ENCODE measurements around the gene LPCAT1. TPM values are rescaled to one million over a fixed set of nuclear protein-coding genes. Genes with fewer than 3 reads are reported as not detected.

The LPCAT1 gene
- total and polyA plus RNA-seq, 10 of the 15 experiments (the other 5 are each of a cell fraction or from before 2014, with no cell fraction given), result 2.3 to 109 (median 72.7) TPM

DNA sequence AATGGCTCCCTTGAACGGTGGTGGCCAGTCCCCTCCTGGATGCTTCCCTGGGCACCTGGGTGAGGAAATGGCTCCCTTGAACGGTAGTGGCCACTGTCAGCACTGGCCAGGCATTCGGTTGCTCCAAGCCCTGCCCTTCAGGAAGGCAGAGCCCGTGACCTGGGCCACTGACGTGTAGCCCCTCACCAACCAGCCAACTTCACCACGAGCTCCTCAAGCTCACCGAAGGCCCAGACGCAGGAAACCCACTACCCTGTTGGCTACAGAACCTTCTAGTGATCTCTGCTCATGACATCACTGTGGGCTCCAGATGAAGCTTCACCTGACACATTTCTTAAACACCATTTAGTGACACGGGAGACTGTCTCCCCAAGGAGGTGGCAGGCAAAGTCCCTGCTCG is 87.7 kb downstream of the LPCAT1 start:
- Histone ChIP-seq H2AFZ (ENCODE audit: control insufficient read depth, low read depth, low read length) (no peak overlapping the region), H3K36me3 (ENCODE audit: control insufficient read depth in 2 of 2, insufficient read depth in 2 of 2, low read length in 1 of 2) (no peaks in the 10 kb centered on the region), H3K79me2 (ENCODE audit: control insufficient read depth, insufficient read depth, low read length) (no peaks in the 10 kb centered on the region), H3K4me1 (ENCODE audit: control insufficient read depth, insufficient read depth, low read length) (no peaks in the 10 kb centered on the region), H3K4me3 (no peak overlapping the region), H3K4me2 (ENCODE audit: control insufficient read depth, insufficient read depth) (no peak overlapping the region), H3K9me3 (replicated peaks; ENCODE audit: control insufficient read depth, insufficient read depth, low read length) (no peaks in the 10 kb centered on the region; the same call in 2 of the 3 replicates), H3K27me3 (replicated peaks in 1 of 2; ENCODE audit: control insufficient read depth in 2 of 2, insufficient read depth in 2 of 2, low read length in 1 of 2) (no peaks in the 10 kb centered on the region; a peak in 1 of 4 replicates), H4K20me1 (ENCODE audit: control insufficient read depth, insufficient read depth) (no peaks in the 10 kb centered on the region), H3K9ac (ENCODE audit: control insufficient read depth, insufficient read depth, low read length) (no peak overlapping the region), H3K27ac (ENCODE audit: control insufficient read depth, insufficient read depth) (no peak overlapping the region)
- CTCF ChIA-PET, result no interaction called here
- intact Hi-C loops (cut with micrococcal nuclease; ENCODE audit: unreplicated experiment), result no loop called here
- WGBS (ENCODE audit: insufficient coverage, insufficient replicate concordance, low lambda C conversion rate, missing lambda C conversion rate), result 30% methylated on average over 10 of the region's 10 CpGs
- POLR2A ChIA-PET, result no interaction called here
- no peak for DNase-seq (ENCODE audit: low read depth, low spot score)
- SMC1A ChIA-PET (ENCODE audit: uncharacterized antibody, unreplicated experiment), result no interaction called here
- no TSS peak for BruUV-seq (replicated peaks)
- RAD21 ChIA-PET (ENCODE audit: unreplicated experiment), result no interaction called here
- no peak for ATAC-seq
- in situ Hi-C loops (cut with MboI), result no loop called here
- no peak for FAIRE-seq
- TF ChIP-seq CBX3 (IDR thresholded peaks at IDR 0.05; ENCODE audit: borderline replicate concordance, low read depth), result no peak
- TF ChIP-seq, protein P1, sequence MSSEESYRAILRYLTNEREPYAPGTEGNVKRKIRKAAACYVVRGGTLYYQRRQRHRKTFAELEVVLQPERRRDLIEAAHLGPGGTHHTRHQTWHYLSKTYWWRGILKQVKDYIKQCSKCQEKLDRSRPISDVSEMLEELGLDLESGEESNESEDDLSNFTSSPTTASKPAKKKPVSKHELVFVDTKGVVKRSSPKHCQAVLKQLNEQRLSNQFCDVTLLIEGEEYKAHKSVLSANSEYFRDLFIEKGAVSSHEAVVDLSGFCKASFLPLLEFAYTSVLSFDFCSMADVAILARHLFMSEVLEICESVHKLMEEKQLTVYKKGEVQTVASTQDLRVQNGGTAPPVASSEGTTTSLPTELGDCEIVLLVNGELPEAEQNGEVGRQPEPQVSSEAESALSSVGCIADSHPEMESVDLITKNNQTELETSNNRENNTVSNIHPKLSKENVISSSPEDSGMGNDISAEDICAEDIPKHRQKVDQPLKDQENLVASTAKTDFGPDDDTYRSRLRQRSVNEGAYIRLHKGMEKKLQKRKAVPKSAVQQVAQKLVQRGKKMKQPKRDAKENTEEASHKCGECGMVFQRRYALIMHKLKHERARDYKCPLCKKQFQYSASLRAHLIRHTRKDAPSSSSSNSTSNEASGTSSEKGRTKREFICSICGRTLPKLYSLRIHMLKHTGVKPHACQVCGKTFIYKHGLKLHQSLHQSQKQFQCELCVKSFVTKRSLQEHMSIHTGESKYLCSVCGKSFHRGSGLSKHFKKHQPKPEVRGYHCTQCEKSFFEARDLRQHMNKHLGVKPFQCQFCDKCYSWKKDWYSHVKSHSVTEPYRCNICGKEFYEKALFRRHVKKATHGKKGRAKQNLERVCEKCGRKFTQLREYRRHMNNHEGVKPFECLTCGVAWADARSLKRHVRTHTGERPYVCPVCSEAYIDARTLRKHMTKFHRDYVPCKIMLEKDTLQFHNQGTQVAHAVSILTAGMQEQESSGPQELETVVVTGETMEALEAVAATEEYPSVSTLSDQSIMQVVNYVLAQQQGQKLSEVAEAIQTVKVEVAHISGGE (CRISPR knock-in tag; IDR thresholded peaks at IDR 0.05), result no peak
- TF ChIP-seq ZBED1 (IDR thresholded peaks at IDR 0.05; ENCODE audit: borderline replicate concordance), result no peak
- TF ChIP-seq SIX5 (IDR thresholded peaks at IDR 0.05; ENCODE audit: low read depth, low read length, severe bottlenecking), result no peak
- no peak for TF ChIP-seq JUNB (IDR thresholded peaks at IDR 0.05)
- no peak for TF ChIP-seq GATAD2B (conservative IDR thresholded peaks at IDR 0.05; ENCODE audit: low read depth)
- TF ChIP-seq, protein P2, sequence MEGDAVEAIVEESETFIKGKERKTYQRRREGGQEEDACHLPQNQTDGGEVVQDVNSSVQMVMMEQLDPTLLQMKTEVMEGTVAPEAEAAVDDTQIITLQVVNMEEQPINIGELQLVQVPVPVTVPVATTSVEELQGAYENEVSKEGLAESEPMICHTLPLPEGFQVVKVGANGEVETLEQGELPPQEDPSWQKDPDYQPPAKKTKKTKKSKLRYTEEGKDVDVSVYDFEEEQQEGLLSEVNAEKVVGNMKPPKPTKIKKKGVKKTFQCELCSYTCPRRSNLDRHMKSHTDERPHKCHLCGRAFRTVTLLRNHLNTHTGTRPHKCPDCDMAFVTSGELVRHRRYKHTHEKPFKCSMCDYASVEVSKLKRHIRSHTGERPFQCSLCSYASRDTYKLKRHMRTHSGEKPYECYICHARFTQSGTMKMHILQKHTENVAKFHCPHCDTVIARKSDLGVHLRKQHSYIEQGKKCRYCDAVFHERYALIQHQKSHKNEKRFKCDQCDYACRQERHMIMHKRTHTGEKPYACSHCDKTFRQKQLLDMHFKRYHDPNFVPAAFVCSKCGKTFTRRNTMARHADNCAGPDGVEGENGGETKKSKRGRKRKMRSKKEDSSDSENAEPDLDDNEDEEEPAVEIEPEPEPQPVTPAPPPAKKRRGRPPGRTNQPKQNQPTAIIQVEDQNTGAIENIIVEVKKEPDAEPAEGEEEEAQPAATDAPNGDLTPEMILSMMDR (IDR thresholded peaks at IDR 0.05 in 2 of 3, conservative IDR thresholded peaks at IDR 0.05 in 1 of 3; ENCODE audit: control insufficient read depth in 2 of 3, extremely low read depth in 1 of 3, insufficient read depth in 1 of 3, low read depth in 3 of 3, low read length in 3 of 3), result no peak
- no peak for TF ChIP-seq KLF5 (IDR thresholded peaks at IDR 0.05; ENCODE audit: partially characterized antibody)
- no peak for TF ChIP-seq NFYA (IDR thresholded peaks at IDR 0.05; ENCODE audit: borderline replicate concordance, low read depth, low read length)
- TF ChIP-seq NBN (IDR thresholded peaks at IDR 0.05), result no peak
- TF ChIP-seq, protein P3, sequence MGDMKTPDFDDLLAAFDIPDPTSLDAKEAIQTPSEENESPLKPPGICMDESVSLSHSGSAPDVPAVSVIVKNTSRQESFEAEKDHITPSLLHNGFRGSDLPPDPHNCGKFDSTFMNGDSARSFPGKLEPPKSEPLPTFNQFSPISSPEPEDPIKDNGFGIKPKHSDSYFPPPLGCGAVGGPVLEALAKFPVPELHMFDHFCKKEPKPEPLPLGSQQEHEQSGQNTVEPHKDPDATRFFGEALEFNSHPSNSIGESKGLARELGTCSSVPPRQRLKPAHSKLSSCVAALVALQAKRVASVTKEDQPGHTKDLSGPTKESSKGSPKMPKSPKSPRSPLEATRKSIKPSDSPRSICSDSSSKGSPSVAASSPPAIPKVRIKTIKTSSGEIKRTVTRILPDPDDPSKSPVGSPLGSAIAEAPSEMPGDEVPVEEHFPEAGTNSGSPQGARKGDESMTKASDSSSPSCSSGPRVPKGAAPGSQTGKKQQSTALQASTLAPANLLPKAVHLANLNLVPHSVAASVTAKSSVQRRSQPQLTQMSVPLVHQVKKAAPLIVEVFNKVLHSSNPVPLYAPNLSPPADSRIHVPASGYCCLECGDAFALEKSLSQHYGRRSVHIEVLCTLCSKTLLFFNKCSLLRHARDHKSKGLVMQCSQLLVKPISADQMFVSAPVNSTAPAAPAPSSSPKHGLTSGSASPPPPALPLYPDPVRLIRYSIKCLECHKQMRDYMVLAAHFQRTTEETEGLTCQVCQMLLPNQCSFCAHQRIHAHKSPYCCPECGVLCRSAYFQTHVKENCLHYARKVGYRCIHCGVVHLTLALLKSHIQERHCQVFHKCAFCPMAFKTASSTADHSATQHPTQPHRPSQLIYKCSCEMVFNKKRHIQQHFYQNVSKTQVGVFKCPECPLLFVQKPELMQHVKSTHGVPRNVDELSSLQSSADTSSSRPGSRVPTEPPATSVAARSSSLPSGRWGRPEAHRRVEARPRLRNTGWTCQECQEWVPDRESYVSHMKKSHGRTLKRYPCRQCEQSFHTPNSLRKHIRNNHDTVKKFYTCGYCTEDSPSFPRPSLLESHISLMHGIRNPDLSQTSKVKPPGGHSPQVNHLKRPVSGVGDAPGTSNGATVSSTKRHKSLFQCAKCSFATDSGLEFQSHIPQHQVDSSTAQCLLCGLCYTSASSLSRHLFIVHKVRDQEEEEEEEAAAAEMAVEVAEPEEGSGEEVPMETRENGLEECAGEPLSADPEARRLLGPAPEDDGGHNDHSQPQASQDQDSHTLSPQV (IDR thresholded peaks at IDR 0.05), result no peak
- TF ChIP-seq MYC (IDR thresholded peaks at IDR 0.05; ENCODE audit: insufficient read depth, insufficient read length, insufficient replicate concordance, low read length, severe bottlenecking), result no peak
